ENCODE measurements around the gene PDLIM3.

GRCh38 chr4:185536411-185536709, 1.1 kb upstream of the PDLIM3 start:
- TF ChIP-seq, protein P1, sequence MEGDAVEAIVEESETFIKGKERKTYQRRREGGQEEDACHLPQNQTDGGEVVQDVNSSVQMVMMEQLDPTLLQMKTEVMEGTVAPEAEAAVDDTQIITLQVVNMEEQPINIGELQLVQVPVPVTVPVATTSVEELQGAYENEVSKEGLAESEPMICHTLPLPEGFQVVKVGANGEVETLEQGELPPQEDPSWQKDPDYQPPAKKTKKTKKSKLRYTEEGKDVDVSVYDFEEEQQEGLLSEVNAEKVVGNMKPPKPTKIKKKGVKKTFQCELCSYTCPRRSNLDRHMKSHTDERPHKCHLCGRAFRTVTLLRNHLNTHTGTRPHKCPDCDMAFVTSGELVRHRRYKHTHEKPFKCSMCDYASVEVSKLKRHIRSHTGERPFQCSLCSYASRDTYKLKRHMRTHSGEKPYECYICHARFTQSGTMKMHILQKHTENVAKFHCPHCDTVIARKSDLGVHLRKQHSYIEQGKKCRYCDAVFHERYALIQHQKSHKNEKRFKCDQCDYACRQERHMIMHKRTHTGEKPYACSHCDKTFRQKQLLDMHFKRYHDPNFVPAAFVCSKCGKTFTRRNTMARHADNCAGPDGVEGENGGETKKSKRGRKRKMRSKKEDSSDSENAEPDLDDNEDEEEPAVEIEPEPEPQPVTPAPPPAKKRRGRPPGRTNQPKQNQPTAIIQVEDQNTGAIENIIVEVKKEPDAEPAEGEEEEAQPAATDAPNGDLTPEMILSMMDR (IDR thresholded peaks at IDR 0.05; ENCODE audit: insufficient read depth, low read length), result no peak
- TF ChIP-seq, protein P2, sequence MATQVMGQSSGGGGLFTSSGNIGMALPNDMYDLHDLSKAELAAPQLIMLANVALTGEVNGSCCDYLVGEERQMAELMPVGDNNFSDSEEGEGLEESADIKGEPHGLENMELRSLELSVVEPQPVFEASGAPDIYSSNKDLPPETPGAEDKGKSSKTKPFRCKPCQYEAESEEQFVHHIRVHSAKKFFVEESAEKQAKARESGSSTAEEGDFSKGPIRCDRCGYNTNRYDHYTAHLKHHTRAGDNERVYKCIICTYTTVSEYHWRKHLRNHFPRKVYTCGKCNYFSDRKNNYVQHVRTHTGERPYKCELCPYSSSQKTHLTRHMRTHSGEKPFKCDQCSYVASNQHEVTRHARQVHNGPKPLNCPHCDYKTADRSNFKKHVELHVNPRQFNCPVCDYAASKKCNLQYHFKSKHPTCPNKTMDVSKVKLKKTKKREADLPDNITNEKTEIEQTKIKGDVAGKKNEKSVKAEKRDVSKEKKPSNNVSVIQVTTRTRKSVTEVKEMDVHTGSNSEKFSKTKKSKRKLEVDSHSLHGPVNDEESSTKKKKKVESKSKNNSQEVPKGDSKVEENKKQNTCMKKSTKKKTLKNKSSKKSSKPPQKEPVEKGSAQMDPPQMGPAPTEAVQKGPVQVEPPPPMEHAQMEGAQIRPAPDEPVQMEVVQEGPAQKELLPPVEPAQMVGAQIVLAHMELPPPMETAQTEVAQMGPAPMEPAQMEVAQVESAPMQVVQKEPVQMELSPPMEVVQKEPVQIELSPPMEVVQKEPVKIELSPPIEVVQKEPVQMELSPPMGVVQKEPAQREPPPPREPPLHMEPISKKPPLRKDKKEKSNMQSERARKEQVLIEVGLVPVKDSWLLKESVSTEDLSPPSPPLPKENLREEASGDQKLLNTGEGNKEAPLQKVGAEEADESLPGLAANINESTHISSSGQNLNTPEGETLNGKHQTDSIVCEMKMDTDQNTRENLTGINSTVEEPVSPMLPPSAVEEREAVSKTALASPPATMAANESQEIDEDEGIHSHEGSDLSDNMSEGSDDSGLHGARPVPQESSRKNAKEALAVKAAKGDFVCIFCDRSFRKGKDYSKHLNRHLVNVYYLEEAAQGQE (IDR thresholded peaks at IDR 0.05; ENCODE audit: insufficient replicate concordance, low read depth), result no peak
